ENCODE measurements around the gene ACTG2. TPM values are rescaled to one million over a fixed set of nuclear protein-coding genes. Genes with fewer than 3 reads are reported as not detected.
"Not testable (repeated sequence)": the region's sequence is repeated elsewhere in the genome, so short reads cannot be mapped to it uniquely, and the experiment has no call there.

The ACTG2 gene
- total and polyA plus RNA-seq, 4 donors = 5.3 to 21.0 (median 6.2) TPM

DNA sequence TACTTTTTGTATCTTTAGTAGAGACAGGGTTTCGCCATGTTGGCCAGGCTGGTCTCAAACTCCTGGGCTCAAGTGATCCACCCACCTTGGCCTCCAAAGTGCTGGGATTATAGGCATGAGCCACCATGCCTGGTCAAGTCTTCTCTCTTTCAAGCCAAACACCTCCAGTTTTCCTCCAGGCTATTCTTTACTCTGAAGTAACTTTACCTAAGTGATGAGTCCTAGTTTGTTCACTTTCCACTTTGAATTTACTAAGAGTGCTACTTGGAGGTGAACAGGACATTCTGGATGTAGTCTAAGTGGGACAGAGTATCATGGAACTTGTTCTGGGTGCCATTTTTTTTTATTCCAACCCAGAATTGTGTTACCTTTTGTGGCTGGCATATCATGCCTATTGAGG lies 47.3 kb downstream of the ACTG2 start:
- not testable (repeated sequence) for H3K4me3 ChIP-seq (ENCODE audit: low read depth, low read length); H3K36me3 ChIP-seq (ENCODE audit: control insufficient read depth, insufficient read depth, low read length); H3K27ac ChIP-seq (ENCODE audit: low read depth, low read length); H3K4me1 ChIP-seq (ENCODE audit: control insufficient read depth, insufficient read depth, low read length); H3K9me3 ChIP-seq (ENCODE audit: control insufficient read depth, insufficient read depth, low read length); DNase-seq (ENCODE audit: low read depth in 4 of 6, low spot score in 6 of 6); H3K27me3 ChIP-seq (ENCODE audit: control insufficient read depth, insufficient read depth, low read length)
- 100% methylated on average over 1 of the region's 1 CpG for WGBS (ENCODE audit: insufficient coverage)

DNA sequence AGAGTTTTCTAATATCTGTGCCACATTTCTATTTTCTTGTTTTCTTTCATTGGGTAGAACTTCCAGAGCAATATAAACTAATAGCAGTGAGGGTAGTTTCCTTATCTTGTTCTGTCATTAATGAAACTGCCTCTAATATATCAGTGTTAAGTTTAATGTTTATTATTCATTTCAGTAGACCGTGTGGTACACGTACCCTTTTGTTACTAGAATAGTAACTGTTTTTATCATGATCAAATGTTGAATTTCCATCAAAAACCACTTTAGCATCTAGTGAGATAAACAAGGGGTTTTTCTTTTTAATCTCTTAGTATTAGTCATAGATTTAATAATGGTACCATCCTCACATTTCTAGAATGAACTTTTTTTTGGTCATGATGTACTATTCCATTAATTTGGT lies 49.9 kb downstream of the ACTG2 start:
- DNase-seq (ENCODE audit: low read depth in 4 of 6, low spot score in 6 of 6) = no peak
- Histone ChIP-seq H3K27me3 (ENCODE audit: control insufficient read depth, insufficient read depth, low read length) (no peaks in the 10 kb centered on the region), H3K4me3 (ENCODE audit: low read depth, low read length) (no peak overlapping the region), H3K36me3 (ENCODE audit: control insufficient read depth, insufficient read depth, low read length) (peaks cover 14% of the 10 kb centered on the region), H3K9me3 (ENCODE audit: control insufficient read depth, insufficient read depth, low read length) (no peaks in the 10 kb centered on the region), H3K4me1 (ENCODE audit: control insufficient read depth, insufficient read depth, low read length) (no peaks in the 10 kb centered on the region), H3K27ac (ENCODE audit: low read depth, low read length) (no peak overlapping the region)
- whole genome bisulfite sequencing (ENCODE audit: insufficient coverage) = no CpG with 5 or more reads among the region's 2 CpGs

DNA sequence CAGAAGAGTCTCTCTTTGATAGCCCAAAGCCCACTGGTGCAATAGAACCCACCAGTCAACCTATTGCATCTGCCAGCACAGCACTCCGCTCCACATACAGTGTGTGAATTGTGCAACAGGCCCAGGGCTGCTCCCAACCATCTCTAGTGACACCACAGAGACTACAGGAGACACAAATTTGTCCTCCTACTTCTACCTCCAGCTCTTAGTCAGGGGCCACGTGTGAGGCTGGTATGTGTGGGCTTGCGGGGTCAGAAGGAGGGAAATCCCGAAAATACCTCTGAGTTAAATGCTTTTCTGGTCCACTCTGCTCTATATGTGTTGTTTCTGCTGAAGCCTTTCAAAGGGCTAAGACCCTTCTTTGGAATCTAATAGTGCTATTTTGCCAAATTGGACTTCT lies 51.9 kb downstream of the ACTG2 start:
- peaks cover 27% of the 10 kb centered on the region for H3K36me3 ChIP-seq (ENCODE audit: control insufficient read depth, insufficient read depth, low read length)

DNA sequence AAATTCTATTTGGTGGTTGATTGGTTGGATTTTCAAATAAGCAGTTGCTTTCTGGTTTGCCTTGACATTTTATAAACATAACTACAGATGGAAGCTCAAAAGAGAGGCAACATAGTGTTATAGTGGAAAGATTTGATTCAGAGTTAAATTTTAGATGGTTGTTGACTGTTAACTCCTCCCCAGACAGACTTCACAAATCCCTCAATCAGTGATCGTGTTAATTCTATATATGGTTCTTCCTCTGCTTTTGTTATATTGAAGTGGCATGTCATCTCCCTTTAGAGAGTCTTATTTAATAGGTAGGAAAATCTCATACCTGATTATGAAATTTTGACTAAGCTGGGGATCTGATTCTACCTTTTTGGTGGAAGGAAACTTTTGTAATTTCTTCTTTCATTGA lies 53.4 kb downstream of the ACTG2 start:
- Histone ChIP-seq H3K9me3 (ENCODE audit: control insufficient read depth, insufficient read depth, low read length) (no peaks in the 10 kb centered on the region), H3K4me3 (ENCODE audit: low read depth, low read length) (no peak overlapping the region), H3K27ac (ENCODE audit: low read depth, low read length) (no peak overlapping the region)

More for the DNA sequence above, 51.9 kb downstream of the ACTG2 start:
- H3K4me3 ChIP-seq (ENCODE audit: low read depth, low read length) = no peak overlapping the region
- 90% methylated on average over 1 of the region's 4 CpGs for WGBS (ENCODE audit: insufficient coverage)
- H3K4me1 ChIP-seq (ENCODE audit: control insufficient read depth, insufficient read depth, low read length) = no peaks in the 10 kb centered on the region
- no peak for DNase-seq (ENCODE audit: low read depth in 4 of 6, low spot score in 6 of 6)
- H3K9me3 ChIP-seq (ENCODE audit: control insufficient read depth, insufficient read depth, low read length) = no peaks in the 10 kb centered on the region
- H3K27ac ChIP-seq (ENCODE audit: low read depth, low read length) = no peak overlapping the region
- H3K27me3 ChIP-seq (ENCODE audit: control insufficient read depth, insufficient read depth, low read length) = no peaks in the 10 kb centered on the region

DNA sequence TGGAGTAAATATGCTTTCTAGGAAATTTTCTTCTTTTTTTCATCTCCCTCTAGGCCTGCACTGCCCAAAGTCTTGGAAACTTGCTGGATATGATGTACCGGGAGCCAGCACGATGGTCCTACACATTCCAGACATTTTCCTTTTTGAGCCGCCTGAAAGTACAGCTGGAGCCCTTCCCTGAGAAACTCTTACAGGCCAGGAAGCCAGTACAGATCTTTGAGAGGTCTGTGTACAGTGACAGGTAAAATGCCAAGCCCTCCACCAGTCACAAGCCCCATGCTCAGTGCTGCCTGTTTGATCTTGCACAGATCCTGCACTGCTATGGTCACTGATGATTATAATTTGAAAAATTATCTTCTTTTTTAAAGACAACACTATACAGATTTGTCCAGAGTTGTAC lies 53.9 kb downstream of the ACTG2 start:
- Histone ChIP-seq H3K27ac (ENCODE audit: low read depth, low read length) (no peak overlapping the region), H3K9me3 (ENCODE audit: control insufficient read depth, insufficient read depth, low read length) (no peaks in the 10 kb centered on the region), H3K4me1 (ENCODE audit: control insufficient read depth, insufficient read depth, low read length) (no peaks in the 10 kb centered on the region), H3K4me3 (ENCODE audit: low read depth, low read length) (no peak overlapping the region), H3K36me3 (ENCODE audit: control insufficient read depth, insufficient read depth, low read length) (peaks cover 43% of the 10 kb centered on the region), H3K27me3 (ENCODE audit: control insufficient read depth, insufficient read depth, low read length) (no peaks in the 10 kb centered on the region)
- WGBS (ENCODE audit: insufficient coverage) = no CpG with 5 or more reads among the region's 3 CpGs
- no peak for DNase-seq (ENCODE audit: low read depth in 4 of 6, low spot score in 6 of 6)

More for the DNA sequence above, 53.4 kb downstream of the ACTG2 start:
- H3K36me3 ChIP-seq (ENCODE audit: control insufficient read depth, insufficient read depth, low read length) = peaks cover 39% of the 10 kb centered on the region
- H3K27me3 ChIP-seq (ENCODE audit: control insufficient read depth, insufficient read depth, low read length) = no peaks in the 10 kb centered on the region
- no peak for DNase-seq (ENCODE audit: low read depth in 4 of 6, low spot score in 6 of 6)
- no peaks in the 10 kb centered on the region for H3K4me1 ChIP-seq (ENCODE audit: control insufficient read depth, insufficient read depth, low read length)
- no CpG with 5 or more reads among the region's 1 CpG for WGBS (ENCODE audit: insufficient coverage)

DNA sequence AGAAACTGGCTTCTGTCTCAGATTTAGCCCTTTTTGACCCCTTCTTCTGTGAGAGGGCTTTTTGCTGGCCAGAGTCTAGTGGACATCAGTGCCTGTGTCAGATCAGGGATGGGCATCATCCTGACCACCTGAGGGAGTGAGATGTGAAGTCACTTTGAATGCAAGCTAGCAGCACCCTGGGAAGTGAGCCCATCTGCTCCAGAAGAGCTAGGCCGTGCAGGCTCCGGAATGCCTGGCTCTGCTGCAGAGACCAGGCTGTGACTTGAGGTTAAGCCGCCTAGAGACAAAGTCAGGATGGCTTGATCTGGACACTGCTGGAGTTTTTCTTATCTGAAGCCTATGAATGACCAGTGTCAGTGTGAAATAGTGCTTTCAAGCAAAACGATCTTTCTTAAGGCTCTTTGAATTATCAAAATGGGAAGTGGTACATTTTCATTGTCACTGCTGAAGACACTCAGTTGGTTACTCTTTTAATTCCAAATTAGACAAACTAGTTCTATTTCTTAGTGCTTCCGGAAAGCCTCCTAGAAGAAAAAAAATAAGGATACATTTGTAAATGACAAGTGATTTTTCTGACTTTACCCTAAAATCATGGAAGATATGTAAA lies 54.7 kb downstream of the ACTG2 start:
- Histone ChIP-seq H3K9me3 (ENCODE audit: control insufficient read depth, insufficient read depth, low read length) (no peaks in the 10 kb centered on the region), H3K36me3 (ENCODE audit: control insufficient read depth, insufficient read depth, low read length) (peaks cover 51% of the 10 kb centered on the region), H3K4me1 (ENCODE audit: control insufficient read depth, insufficient read depth, low read length) (no peaks in the 10 kb centered on the region), H3K27ac (ENCODE audit: low read depth, low read length) (no peak overlapping the region), H3K4me3 (ENCODE audit: low read depth, low read length) (no peak overlapping the region), H3K27me3 (ENCODE audit: control insufficient read depth, insufficient read depth, low read length) (no peaks in the 10 kb centered on the region)
- no peak for DNase-seq (ENCODE audit: low read depth in 4 of 6, low spot score in 6 of 6)
- WGBS (ENCODE audit: insufficient coverage) = 90% methylated on average over 3 of the region's 5 CpGs

DNA sequence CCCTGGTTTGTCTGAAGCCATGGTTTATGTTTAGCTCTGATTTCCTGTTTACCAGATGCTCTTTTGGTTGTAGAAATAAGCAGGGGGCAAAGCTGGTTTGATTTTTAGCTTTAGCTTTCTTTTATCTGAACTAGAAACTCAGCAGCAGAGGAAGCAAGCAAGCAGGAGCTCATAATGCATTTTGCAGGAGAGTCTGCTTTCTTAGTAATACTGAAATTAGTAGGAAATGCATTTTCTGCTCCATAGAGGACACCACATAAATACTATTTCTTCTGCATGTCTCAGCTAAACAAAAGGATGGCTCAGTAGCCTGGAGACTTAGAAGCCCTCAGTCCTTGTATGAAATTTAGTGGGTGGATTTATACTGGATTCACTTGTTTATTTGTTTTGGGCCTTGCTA lies 57.0 kb downstream of the ACTG2 start:
- Histone ChIP-seq H3K36me3 (ENCODE audit: control insufficient read depth, insufficient read depth, low read length) (peaks cover 63% of the 10 kb centered on the region), H3K27ac (ENCODE audit: low read depth, low read length) (no peak overlapping the region), H3K9me3 (ENCODE audit: control insufficient read depth, insufficient read depth, low read length) (no peaks in the 10 kb centered on the region), H3K27me3 (ENCODE audit: control insufficient read depth, insufficient read depth, low read length) (no peaks in the 10 kb centered on the region), H3K4me3 (ENCODE audit: low read depth, low read length) (no peak overlapping the region), H3K4me1 (ENCODE audit: control insufficient read depth, insufficient read depth, low read length) (no peaks in the 10 kb centered on the region)
- no peak for DNase-seq (ENCODE audit: low read depth in 4 of 6, low spot score in 6 of 6)

DNA sequence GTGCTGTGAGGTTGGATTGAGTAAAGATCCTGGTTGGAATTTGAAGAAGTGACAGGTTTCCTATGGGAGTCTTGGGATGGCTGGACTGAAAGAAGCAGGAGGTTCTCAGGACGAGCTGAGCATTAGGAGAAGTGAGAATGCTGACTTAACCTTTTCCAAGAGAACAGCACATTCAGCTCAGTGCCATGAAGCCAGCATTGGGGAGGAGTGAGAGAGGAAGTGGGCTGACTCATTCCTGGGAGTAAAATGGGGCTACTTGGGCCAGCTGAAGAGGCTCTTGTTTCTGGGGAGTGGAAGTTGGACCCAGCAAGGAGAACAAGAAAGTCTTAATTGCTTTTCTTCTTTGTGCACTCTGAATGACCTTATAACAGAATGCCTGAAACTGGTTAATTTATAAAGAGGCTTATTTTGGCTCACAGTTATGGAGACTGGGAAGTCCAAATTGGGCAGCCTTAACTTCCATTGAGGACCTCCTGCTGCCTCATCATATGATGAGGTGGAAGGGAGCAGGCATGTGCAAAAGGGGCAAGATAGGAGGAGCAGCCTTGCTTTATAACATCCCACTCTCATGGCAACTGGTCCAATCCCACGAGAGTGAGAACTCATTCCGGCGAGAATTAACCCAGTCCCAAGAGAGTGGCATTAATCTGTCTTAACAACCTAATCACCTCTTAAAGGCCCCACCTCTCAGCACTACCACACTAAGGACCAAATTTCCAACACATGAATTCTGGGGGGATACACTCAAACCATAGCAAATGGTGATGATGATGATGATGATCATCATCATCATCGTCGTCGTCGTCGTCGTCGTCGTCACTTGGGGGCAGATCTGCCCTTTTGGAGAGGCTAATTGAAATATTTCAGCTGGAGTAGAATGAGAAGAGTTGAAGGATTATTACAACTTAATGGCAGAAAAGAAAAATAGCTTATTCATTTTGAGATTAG lies 60.0 kb downstream of the ACTG2 start:
- peak in 1 of 6 donors; percentile 21 for DNase-seq (ENCODE audit: low read depth in 4 of 6, low spot score in 6 of 6)

DNA sequence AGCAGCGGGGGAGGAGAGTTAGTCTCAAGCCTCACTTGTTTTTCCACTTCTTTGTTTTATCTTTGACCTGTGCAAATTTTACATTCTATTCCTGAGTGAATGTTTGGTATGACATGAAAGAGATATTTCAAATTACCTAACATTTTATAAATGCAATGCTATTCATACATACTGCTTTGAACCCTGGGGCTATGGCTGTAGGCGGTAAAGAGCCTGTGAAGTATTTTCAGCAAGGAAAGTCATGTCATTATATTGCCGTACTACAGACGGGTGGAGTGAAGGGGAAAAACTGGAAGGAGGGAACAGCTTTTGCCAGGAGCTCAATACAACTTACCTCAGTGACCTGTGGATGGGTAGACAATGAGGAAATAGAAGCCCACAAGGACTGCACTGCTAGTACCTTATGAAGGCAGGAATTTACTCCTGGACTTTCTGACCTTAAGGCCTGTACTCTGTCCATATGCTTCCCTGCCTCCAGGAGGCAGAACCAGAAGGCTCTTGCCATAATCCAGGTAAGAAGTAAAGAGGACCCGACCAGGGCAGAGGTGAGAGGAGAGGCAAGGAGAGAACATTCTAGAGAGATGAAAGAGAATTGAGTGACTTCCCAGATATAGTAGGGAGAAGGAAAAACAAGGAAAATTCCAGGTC lies 63.5 kb downstream of the ACTG2 start:
- Histone ChIP-seq H3K36me3 (ENCODE audit: control insufficient read depth, insufficient read depth, low read length) (peaks cover 54% of the 10 kb centered on the region), H3K4me1 (ENCODE audit: control insufficient read depth, insufficient read depth, low read length) (no peaks in the 10 kb centered on the region), H3K27me3 (ENCODE audit: control insufficient read depth, insufficient read depth, low read length) (no peaks in the 10 kb centered on the region), H3K9me3 (ENCODE audit: control insufficient read depth, insufficient read depth, low read length) (no peaks in the 10 kb centered on the region), H3K4me3 (ENCODE audit: low read depth, low read length) (no peak overlapping the region), H3K27ac (ENCODE audit: low read depth, low read length) (no peak overlapping the region)
- WGBS (ENCODE audit: insufficient coverage) = 100% methylated on average over 3 of the region's 5 CpGs
- DNase-seq (ENCODE audit: low read depth in 4 of 6, low spot score in 6 of 6) = no peak

More for the DNA sequence above, 60.0 kb downstream of the ACTG2 start:
- no peaks in the 10 kb centered on the region for H3K9me3 ChIP-seq (ENCODE audit: control insufficient read depth, insufficient read depth, low read length)
- H3K27me3 ChIP-seq (ENCODE audit: control insufficient read depth, insufficient read depth, low read length) = no peaks in the 10 kb centered on the region
- 87% methylated on average over 12 of the region's 12 CpGs for WGBS (ENCODE audit: insufficient coverage)
- H3K36me3 ChIP-seq (ENCODE audit: control insufficient read depth, insufficient read depth, low read length) = peaks cover 60% of the 10 kb centered on the region
- no peak overlapping the region for H3K4me3 ChIP-seq (ENCODE audit: low read depth, low read length)
- H3K27ac ChIP-seq (ENCODE audit: low read depth, low read length) = no peak overlapping the region
- H3K4me1 ChIP-seq (ENCODE audit: control insufficient read depth, insufficient read depth, low read length) = no peaks in the 10 kb centered on the region
